Measurements from ENCODE around the gene DAAM1. TPM values are rescaled to one million over a fixed set of nuclear protein-coding genes. Genes with fewer than 3 reads are reported as not detected.

Gene DAAM1
- polyA plus RNA-seq, 1 donor (not counting 4 experiments of a cell fraction or from before 2014, with no cell fraction given): 44.6 TPM

DNA sequence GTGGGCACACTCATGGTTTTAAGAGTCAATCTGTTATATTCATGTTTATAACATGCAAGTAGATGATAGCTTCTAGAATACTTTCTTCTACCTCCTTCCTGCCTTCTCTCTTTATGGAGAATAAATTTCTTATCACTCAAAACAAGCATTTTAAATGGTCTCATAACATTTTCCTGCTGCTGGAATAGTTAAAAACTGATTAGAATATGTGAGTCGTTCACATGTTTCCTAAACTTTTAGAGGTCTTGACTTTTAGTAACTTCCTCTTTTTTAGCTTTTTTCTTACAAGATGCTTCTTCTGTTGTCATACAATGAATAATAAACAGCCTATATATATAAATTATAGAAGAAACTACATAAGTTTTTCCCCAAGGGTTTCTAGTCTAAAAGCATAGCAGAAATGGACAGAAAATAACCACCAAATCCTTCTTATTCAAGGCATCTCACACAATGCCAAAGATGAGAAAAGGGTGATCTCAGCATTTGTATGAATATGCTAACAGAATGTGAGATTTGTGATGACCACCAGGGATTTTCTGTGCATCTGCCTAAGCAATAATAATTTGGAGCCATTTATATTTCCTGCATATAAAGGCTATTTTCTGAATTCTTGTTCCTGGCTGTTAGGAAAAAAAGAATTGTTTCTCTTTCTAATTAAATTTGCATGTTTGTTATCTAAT is 127.8 kb downstream of the DAAM1 start:
- no peaks in the 10 kb centered on the region for H3K27me3 ChIP-seq (ENCODE audit: control insufficient read depth, extremely low read depth, insufficient read depth, low read length)
- dilution Hi-C loops (cut with MboI; ENCODE audit: extremely low pct_ligation_motif_present, low sequenced_read_pairs): no loop called here
- no peaks in the 10 kb centered on the region for H3K9me1 ChIP-seq (ENCODE audit: control insufficient read depth, extremely low read depth, insufficient read depth, low read length)
- no peak overlapping the region for H3K9ac ChIP-seq (ENCODE audit: control insufficient read depth, extremely low read depth, insufficient read depth, low read length)
- H3K4me1 ChIP-seq (ENCODE audit: control insufficient read depth, extremely low read depth, insufficient read depth, low read length): peaks cover 8% of the 10 kb centered on the region
- peaks cover 0 to 3% of the 10 kb centered on the region in 2 experiments for H3K36me3 ChIP-seq (ENCODE audit: control insufficient read depth in 2 of 2, extremely low read depth in 1 of 2, insufficient read depth in 2 of 2, low read length in 2 of 2)
- H4K20me1 ChIP-seq (ENCODE audit: control insufficient read depth, extremely low read depth, insufficient read depth, low read length): no peaks in the 10 kb centered on the region
- DNase-seq (ENCODE audit: low read depth, low spot score) (no peak), FAIRE-seq (no peak)
- TF ChIP-seq, protein P1, sequence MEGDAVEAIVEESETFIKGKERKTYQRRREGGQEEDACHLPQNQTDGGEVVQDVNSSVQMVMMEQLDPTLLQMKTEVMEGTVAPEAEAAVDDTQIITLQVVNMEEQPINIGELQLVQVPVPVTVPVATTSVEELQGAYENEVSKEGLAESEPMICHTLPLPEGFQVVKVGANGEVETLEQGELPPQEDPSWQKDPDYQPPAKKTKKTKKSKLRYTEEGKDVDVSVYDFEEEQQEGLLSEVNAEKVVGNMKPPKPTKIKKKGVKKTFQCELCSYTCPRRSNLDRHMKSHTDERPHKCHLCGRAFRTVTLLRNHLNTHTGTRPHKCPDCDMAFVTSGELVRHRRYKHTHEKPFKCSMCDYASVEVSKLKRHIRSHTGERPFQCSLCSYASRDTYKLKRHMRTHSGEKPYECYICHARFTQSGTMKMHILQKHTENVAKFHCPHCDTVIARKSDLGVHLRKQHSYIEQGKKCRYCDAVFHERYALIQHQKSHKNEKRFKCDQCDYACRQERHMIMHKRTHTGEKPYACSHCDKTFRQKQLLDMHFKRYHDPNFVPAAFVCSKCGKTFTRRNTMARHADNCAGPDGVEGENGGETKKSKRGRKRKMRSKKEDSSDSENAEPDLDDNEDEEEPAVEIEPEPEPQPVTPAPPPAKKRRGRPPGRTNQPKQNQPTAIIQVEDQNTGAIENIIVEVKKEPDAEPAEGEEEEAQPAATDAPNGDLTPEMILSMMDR (optimal IDR thresholded peaks at IDR 0.05 in 1 of 3, IDR thresholded peaks at IDR 0.05 in 1 of 3, conservative IDR thresholded peaks at IDR 0.05 in 1 of 3; ENCODE audit: extremely low read depth in 1 of 3, insufficient read depth in 2 of 3, low read length in 3 of 3): no peak
- TF ChIP-seq EZH2 (IDR thresholded peaks at IDR 0.05; ENCODE audit: low read length): no peak
- H3K27ac ChIP-seq (ENCODE audit: control insufficient read depth, insufficient read depth, low read length): no peak overlapping the region
- no peaks in the 10 kb centered on the region for H3K9me3 ChIP-seq (ENCODE audit: control insufficient read depth, low read depth, low read length)
- no peak overlapping the region for H3K4me3 ChIP-seq (ENCODE audit: control insufficient read depth in 2 of 3, extremely low read depth in 1 of 3, insufficient read depth in 2 of 3, low read depth in 1 of 3, low read length in 3 of 3)
- H3K79me2 ChIP-seq (ENCODE audit: control insufficient read depth, insufficient read depth, low read length): no peaks in the 10 kb centered on the region
- no peak overlapping the region for H3K4me2 ChIP-seq (ENCODE audit: control insufficient read depth, extremely low read depth, insufficient read depth, low read depth, low read length)
- no peak overlapping the region for H2AFZ ChIP-seq (ENCODE audit: control insufficient read depth, low read length)

DNA sequence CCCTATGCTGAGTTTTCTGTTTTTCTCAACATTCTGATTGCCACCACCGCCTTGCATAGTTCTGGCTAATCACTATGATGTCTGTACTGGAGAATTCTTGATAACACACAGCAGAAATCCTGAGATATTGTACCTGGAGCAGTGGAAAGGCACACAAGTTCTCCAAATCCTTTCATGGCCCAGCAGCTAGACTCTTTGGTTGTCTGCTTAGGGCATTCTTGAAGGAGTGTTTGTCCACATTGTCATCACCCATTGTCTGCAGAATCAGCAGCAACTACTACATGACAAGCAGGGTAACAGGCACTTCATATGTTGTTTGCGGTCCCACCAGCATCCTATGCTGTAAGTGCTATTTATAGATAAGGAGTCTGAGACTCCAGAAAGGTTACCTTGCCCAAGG is 128.9 kb downstream of the DAAM1 start:
- Histone ChIP-seq H3K9me3 (ENCODE audit: control insufficient read depth, low read depth, low read length) (no peaks in the 10 kb centered on the region), H2AFZ (ENCODE audit: control insufficient read depth, low read length) (no peak overlapping the region), H3K27me3 (ENCODE audit: control insufficient read depth, extremely low read depth, insufficient read depth, low read length) (no peaks in the 10 kb centered on the region), H3K9me1 (ENCODE audit: control insufficient read depth, extremely low read depth, insufficient read depth, low read length) (no peaks in the 10 kb centered on the region), H3K36me3 (ENCODE audit: control insufficient read depth in 2 of 2, extremely low read depth in 1 of 2, insufficient read depth in 2 of 2, low read length in 2 of 2) (peaks cover 0 to 3% of the 10 kb centered on the region in 2 experiments), H3K4me1 (ENCODE audit: control insufficient read depth, extremely low read depth, insufficient read depth, low read length) (peaks cover 14% of the 10 kb centered on the region), H3K79me2 (ENCODE audit: control insufficient read depth, insufficient read depth, low read length) (no peaks in the 10 kb centered on the region), H3K9ac (ENCODE audit: control insufficient read depth, extremely low read depth, insufficient read depth, low read length) (no peak overlapping the region), H4K20me1 (ENCODE audit: control insufficient read depth, extremely low read depth, insufficient read depth, low read length) (no peaks in the 10 kb centered on the region), H3K4me3 (ENCODE audit: control insufficient read depth in 2 of 3, extremely low read depth in 1 of 3, insufficient read depth in 2 of 3, low read depth in 1 of 3, low read length in 3 of 3) (no peak overlapping the region), H3K4me2 (ENCODE audit: control insufficient read depth, extremely low read depth, insufficient read depth, low read depth, low read length) (no peak overlapping the region), H3K27ac (ENCODE audit: control insufficient read depth, insufficient read depth, low read length) (no peak overlapping the region)
- FAIRE-seq (no peak), DNase-seq (ENCODE audit: low read depth, low spot score) (no peak)
- dilution Hi-C loops (cut with MboI; ENCODE audit: extremely low pct_ligation_motif_present, low sequenced_read_pairs): no loop called here
- TF ChIP-seq, protein P1 (optimal IDR thresholded peaks at IDR 0.05 in 1 of 3, IDR thresholded peaks at IDR 0.05 in 1 of 3, conservative IDR thresholded peaks at IDR 0.05 in 1 of 3; ENCODE audit: extremely low read depth in 1 of 3, insufficient read depth in 2 of 3, low read length in 3 of 3): no peak
